Measurements from ENCODE around the gene CHRNA9. TPM values are rescaled to one million over a fixed set of nuclear protein-coding genes. Genes with fewer than 3 reads are reported as not detected.

The CHRNA9 gene
- total RNA-seq, 1 donor from 2014 or later: not detected

GRCh38 chr4:40300371-40301162 is 34.6 kb upstream of the CHRNA9 start:
- H3K36me3 Mint-ChIP-seq (ENCODE audit: low read depth): peaks cover 6% of the 10 kb centered on the region
- no peak for DNase-seq (ENCODE audit: low read depth, low spot score)
- H3K9me3 Mint-ChIP-seq: peaks cover 6% of the 10 kb centered on the region
- no peak overlapping the region for H3K27ac Mint-ChIP-seq (ENCODE audit: unreplicated experiment)
- H3K4me1 Mint-ChIP-seq: no peaks in the 10 kb centered on the region
- H3K27me3 Mint-ChIP-seq (ENCODE audit: low read depth): no peaks in the 10 kb centered on the region
- no peak for TF ChIP-seq CTCF (conservative IDR thresholded peaks at IDR 0.05)
- no peak overlapping the region for H3K4me3 Mint-ChIP-seq

GRCh38 chr4:40301603-40302002 is 33.5 kb upstream of the CHRNA9 start:
- Mint-ChIP-seq H3K4me3 (no peak overlapping the region), H3K27ac (ENCODE audit: unreplicated experiment) (no peak overlapping the region), H3K4me1 (peaks cover 6% of the 10 kb centered on the region), H3K36me3 (ENCODE audit: low read depth) (peaks cover 6% of the 10 kb centered on the region), H3K27me3 (ENCODE audit: low read depth) (no peaks in the 10 kb centered on the region), H3K9me3 (peaks cover 6% of the 10 kb centered on the region)
- no peak for DNase-seq (ENCODE audit: low read depth, low spot score)
- no peak for TF ChIP-seq CTCF (conservative IDR thresholded peaks at IDR 0.05)

GRCh38 chr4:40303751-40304150 is 31.4 kb upstream of the CHRNA9 start:
- Mint-ChIP-seq H3K4me3 (no peak overlapping the region), H3K27me3 (ENCODE audit: low read depth) (no peaks in the 10 kb centered on the region), H3K36me3 (ENCODE audit: low read depth) (peaks cover 6% of the 10 kb centered on the region), H3K4me1 (peaks cover 10% of the 10 kb centered on the region), H3K27ac (ENCODE audit: unreplicated experiment) (no peak overlapping the region), H3K9me3 (peaks cover 6% of the 10 kb centered on the region)
- TF ChIP-seq CTCF (conservative IDR thresholded peaks at IDR 0.05): no peak
- no peak for DNase-seq (ENCODE audit: low read depth, low spot score)

- Mint-ChIP-seq H3K36me3 (ENCODE audit: low read depth) (peaks cover 6% of the 10 kb centered on the region), H3K4me3 (no peak overlapping the region), H3K9me3 (peaks cover 6% of the 10 kb centered on the region), H3K27ac (ENCODE audit: unreplicated experiment) (no peak overlapping the region), H3K27me3 (ENCODE audit: low read depth) (no peaks in the 10 kb centered on the region), H3K4me1 (peaks cover 17% of the 10 kb centered on the region)
- TF ChIP-seq CTCF (conservative IDR thresholded peaks at IDR 0.05): no peak
- no peak for DNase-seq (ENCODE audit: low read depth, low spot score)
These were observed 29.6 kb upstream of the CHRNA9 start for GRCh38 chr4:40305328-40306170.

GRCh38 chr4:40306226-40306625 is 28.9 kb upstream of the CHRNA9 start:
- H3K27me3 Mint-ChIP-seq (ENCODE audit: low read depth): no peaks in the 10 kb centered on the region
- H3K4me3 Mint-ChIP-seq: no peak overlapping the region
- peaks cover 6% of the 10 kb centered on the region for H3K36me3 Mint-ChIP-seq (ENCODE audit: low read depth)
- DNase-seq (ENCODE audit: low read depth, low spot score): no peak
- TF ChIP-seq CTCF (conservative IDR thresholded peaks at IDR 0.05): no peak
- peaks cover 6% of the 10 kb centered on the region for H3K9me3 Mint-ChIP-seq
- peaks cover 17% of the 10 kb centered on the region for H3K4me1 Mint-ChIP-seq
- H3K27ac Mint-ChIP-seq (ENCODE audit: unreplicated experiment): no peak overlapping the region

Data from neural crest cell (in vitro differentiated cells).